HG03575 (cell line): ENCODE measurements around the gene THSD4.

Source experiments
- ATAC-seq: cut with Tn5 transposase; IDR thresholded peaks from one replicate; pipeline ENCODE4 v1.9.1; 2021; ENCODE audit not compliant: unreplicated experiment, insufficient number of reproducible peaks, low FRiP score; ENCODE audit errors: extremely low read depth

The THSD4 gene

DNA sequence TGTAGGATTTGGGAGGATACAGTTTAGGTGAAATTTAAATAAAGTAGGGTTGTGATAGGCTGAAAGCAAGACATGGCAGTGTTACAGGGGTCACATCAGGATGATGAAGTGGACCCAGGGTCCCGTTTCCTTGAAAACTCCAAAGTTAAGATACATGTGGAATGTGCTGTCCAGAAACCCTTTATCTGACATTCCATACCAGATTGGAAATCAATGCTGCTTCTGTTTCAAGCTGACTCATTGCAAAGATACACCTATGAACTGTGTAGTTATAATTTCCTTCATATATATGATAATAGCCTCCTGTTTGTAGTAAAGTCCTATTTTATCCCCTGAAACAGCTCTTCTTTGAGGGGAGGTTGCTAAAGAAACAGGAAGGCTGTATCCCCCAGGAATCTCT is 624.1 kb downstream of the THSD4 start:
- ATAC-seq, result no peak

DNA sequence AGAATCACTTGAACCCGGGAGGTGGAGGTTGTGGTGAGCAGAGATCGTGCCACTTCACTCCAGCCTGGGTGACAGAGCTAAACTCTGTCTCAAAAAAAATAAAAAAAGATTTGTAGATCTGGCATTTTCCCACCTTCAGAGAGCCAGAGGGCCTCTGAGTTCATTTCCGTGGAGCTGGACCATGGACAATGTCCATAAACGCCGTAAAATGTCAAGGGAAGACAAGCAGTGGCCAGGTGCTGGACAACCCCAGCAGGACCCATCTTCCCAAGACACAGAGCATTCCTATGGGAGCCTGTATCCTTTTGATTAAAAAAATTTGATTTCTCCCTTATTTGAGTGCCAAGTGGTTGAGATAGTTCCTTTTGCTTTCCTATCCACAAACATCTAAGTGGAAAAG is 627.7 kb downstream of the THSD4 start:
- ATAC-seq, result no peak

DNA sequence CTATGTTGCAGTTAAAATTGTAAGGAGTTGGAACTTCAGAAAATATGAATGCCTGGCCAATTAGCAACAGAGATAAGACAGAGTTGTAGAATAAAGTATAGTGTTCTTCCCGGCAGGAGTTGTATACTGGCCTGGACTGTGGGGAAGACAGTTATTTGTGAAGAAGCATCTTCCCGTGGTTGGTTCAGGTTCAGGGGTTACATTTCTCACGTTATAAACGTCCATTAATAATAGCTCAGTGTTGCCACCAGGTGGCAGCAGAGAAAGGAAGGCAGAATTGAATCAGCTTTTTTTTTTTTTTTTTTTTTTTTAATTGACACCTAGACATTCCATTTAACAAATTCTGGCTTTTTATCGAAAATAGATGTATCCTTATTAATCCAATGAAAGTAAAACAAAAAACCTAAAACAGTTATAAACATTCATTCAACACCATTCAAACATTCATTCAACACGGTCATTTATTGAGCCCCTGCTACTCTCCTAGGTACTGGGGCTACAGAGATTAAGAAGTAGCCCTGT is 628.7 kb downstream of the THSD4 start:
- no peak for ATAC-seq

DNA sequence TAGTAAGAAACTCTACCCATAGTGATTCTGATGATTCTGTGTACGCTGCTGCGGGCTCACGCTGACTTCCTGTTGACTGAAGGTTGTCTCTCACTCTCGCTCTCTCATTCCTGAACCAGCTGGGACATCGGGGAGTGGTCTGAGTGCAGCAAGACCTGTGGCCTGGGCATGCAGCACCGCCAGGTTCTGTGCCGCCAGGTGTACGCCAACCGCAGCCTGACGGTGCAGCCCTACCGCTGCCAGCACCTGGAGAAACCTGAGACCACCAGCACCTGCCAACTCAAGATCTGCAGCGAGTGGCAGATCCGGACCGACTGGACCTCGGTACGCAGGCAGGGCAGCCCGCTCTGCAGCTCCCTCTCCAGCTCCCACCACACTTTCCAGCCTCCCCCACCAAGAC is 631.4 kb downstream of the THSD4 start:
- ATAC-seq, result no peak

DNA sequence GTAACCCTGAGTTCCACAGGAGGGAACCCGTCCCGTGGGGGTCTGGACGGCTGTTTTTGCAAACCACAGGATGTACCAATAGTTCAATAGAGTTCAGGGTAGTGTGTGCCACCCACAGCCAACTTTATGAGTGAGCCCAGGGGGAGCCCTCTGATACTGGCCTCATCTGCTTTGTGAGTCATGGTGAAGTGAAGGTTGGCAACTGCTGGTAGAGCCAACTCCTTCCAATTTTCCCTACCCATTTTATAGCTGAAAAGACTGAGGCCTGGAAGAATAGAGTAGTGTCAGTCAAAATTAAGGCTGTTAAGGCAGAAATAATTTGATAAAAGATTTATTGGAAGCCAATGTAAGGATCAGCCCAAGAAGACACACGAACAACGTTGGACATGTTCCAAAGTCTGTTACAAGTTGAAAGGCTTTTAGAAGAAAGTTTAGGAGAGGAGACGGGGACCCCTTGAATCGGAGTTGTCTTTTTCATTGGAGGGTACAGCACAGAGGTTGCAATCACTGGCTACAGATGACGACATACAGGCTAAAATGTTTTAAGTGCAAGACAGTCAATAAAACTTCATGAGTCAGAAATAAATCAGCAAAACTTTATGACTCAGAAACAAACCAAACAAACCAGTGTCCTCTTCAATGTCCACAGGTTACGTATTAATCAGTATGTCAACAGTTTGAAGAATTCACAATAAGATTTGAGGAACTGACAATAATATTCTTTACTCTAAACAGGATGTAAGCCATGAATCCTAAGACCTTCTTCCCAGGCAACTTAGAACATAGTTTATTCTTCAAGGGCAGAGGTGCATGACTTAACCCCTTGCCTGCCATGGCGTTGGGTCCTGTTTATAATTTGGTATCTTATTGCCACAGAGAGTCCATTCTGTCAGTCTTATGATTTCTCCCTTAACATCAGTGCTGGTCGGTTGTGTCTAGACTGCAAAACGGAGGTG is 632.1 kb downstream of the THSD4 start:
- no peak for ATAC-seq

DNA sequence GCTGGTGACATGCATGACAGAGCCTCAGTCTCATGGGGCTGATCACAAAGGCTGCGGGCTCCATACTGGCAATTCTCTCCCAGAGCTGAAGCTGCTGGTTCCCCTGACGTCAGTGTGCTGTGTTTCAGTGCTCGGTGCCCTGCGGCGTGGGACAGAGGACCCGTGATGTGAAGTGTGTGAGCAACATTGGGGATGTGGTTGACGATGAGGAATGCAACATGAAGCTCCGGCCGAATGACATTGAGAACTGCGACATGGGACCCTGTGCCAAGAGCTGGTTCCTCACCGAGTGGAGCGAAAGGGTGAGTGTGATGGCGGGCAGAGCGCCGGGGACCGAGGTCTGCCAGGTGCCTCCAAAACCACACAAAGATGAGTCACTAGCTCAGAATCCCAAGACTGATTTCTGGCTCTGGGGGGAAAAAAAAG is 633.0 kb downstream of the THSD4 start:
- ATAC-seq, result no peak

DNA sequence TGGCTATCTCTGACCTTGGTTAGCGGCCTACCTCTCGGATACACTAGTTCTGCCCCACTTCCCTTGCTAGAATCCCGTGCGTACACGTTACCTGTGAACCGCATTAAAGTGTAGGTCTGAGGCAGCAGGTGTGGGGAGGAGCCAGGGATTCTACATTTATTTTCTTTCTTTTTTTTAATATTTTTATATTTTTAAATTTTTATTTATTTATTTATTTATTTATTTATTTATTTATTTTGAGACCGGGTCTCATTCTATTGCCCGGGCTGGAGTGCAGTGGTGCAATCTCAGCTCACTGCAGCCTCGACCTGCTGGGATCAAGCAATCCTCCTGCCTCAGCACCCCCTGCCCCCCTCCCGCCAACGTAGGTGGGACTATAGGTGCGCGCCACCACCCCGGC is 634.2 kb downstream of the THSD4 start:
- ATAC-seq, result no peak

DNA sequence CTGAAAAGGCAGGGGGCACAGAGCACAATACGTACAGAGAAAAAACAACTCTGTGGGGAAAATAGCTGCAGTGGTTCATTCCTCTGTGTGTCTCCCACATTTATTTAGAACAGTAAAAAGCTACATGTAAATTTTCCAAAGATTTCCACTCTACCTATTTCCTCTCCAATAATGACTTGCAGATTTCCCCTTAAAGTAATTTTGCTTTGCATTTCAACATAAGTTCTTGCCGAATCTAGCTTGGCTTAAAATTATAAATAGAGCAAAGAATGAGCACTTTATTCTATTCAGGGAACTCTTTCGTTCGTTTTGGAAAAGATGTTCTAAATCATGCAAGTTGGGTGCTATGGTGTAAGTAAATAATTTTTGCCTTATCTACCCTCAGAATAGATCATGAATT is 636.9 kb downstream of the THSD4 start:
- ATAC-seq, result no peak

DNA sequence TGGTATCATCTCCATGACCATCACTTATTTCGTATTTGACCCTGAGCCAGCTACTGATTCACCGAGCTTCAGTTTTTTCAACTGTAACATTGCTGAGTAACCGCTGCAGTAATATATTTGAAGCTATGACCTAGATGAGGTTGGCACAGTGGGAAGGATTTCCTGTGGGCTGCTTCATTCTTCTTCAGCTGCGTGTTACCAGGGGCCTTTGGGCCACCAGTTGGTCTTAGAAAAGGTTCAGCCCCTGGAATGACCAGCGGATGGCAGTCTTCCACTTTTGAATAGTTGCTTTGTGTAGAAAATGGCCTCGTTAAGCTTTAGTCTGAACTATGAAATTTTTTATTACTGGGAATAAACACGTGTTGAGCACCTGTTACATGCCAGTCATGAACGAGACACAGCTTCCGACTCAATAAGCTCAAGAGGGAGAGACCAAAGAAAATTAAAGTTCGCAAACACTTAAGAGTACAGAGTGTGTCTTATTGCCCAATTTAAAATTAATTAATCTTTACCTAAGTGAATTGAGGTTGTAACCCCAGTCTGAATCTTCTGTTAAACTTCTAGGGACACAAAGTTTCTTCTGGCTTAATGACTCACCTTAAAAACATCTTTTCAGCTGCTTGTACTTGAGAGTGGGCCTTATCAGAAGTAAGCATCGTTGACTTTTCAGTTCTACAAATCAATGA is 637.5 kb downstream of the THSD4 start:
- no peak for ATAC-seq

DNA sequence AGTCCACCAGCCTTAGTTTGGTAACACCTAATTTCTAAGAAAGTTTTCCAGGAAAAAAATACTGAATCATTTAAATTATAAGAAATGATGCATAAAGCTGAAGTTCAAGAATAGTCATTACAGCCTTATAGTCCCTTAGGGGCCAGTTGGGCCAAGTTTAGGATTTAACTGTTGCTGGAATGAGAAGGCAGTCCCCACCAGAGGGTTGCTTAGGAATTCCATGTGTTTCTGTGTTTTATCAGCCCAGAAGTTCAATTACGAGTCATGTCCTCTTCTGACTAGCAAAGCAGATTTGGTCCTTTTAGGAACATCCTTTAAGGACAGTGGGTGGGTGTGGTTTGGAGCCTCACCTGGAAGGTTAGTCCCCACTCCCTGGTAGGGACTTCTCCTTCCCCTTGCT is 638.1 kb downstream of the THSD4 start:
- no peak for ATAC-seq

DNA sequence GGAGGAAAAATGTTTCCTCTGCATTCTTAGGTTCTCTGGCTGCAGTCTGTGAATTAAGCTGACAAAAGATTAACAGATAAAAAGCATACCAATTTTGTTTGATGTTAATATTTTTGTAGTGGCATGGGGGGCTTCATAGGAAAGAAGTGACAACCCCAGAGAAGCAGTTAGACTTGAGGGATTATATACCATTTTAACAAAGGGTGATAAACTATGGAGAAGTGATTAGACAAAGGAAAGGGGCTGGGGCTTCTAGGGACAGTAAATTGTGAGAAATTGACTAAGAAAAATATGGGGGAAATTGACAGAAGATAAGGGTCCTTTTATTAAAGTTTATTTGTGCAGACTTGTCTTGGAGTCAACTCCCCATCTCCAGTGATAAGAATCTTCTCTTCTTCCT is 639.4 kb downstream of the THSD4 start:
- ATAC-seq, result no peak

DNA sequence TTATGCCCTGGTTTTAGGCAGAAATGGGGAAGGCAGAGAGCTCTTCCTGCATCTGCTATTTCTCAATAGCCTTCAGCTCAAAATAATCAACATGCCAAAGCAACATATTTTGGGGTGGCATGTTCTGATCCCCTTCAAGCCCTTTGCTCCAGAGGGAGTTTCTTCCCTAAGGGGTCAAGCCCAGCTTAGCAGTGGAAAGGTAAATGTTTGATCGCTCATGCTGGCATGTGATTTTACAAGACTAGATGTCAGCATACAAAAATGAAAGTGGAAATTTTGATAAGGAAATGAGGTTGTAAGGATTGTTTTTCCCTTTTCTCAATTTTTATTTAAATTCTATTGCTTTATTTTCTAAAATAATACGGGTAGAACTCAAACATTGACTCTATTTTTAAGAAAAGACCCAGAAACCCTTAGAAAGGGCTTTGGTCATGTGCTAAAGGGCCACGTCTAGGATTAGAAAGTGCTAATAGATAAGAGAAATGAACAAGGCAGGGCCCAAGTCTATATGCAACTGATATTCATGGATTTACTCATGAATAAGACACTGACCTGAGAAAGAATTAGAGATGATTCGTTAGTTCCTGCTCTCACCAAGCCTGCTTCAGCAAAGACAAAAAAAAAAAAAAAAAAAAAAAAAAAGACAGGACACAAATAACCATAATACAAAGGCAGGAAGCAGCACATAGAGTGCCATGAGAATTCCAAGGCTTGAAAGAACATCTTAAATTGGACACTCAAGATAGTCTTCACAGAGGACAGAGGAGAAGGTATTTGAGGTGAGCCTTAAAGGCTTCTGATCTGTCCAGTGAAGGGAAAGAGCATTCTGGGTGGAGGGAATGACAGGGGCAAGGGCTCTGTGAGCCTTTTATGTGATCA is 640.1 kb downstream of the THSD4 start:
- ATAC-seq, result no peak

DNA sequence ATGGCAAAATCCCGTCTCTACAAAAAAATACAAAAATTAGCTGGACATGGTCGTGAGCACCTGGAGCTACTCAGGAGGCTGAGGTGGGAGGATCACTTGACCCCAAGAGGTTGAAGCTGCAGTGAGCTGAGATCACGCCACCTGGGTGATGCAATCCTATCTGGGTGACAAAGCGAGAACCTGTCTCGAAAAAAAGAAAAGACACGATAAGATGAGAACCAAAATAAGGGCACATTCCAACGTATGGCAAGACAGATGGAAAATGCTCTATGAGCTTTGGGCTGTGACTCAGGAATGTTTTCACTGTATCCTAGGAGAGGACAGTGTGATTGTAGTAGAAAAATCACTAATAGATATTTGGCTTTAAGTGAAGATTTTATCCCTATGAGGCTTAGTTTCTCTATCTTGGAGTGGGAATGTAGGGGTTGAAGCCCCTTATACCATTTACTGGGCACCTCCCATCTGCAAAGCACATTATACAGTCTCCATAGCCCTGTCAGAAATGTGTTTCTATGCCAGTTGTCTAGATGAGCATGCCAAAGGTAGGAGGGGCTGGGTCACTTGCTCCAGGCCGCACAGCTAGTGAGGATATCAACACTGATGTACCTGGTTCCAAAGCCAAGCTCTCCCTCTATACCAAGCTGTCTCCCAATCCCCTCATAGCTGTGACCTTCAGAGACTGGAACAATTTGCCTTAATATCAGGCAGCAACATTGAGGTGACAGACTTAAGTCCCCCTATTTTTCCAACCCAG is 641.5 kb downstream of the THSD4 start:
- no peak for ATAC-seq

DNA sequence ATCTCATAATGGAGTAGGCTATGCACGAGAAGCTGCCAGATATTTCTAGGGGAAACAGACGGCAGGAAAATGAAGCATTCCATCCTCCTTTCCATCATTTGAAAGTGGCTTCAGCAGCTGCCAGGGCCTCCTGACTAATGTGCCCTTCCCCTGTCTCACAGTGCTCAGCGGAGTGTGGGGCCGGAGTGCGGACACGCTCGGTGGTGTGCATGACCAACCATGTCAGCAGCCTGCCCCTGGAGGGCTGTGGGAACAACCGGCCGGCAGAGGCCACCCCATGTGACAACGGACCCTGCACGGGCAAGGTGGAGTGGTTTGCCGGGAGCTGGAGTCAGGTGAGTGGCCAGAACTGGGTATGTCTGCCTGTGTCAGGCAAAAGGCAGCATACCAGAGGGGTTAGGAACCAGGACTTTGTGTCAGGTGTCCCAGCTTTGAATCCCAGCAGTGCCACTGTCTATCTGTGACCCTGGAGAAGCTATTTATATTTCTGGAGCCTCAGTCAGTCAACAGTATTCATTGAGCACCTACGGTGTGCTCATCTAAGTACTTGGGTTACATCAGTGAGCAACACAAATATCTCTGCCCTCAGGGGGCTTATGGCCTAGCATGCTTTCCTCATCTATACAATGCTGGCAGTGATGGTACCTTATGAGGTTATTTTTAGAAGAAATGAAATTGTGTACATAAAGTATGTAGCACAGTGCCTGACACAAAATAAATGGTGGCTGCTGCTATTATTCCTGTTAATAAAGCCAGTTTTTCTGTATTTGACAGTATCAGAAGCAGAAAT is 642.7 kb downstream of the THSD4 start:
- no peak for ATAC-seq

DNA sequence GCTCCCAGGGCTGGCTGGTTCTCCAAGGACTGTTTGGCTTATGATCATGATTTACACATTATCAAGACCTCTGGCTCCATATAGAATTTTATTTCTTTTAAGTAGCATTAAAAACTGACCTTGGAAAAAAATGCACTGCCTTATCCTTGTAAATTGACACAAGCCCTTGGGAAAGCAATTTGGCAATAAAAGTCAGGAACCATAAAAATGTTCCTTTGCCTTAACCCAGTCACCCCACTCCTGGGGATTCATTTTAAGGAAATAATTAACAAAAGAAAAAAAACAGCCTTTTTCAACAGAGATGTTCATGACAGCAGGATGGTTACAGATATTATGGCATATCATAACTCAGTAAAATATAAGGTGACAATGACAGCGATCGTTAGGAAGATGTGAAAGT is 643.4 kb downstream of the THSD4 start:
- no peak for ATAC-seq

DNA sequence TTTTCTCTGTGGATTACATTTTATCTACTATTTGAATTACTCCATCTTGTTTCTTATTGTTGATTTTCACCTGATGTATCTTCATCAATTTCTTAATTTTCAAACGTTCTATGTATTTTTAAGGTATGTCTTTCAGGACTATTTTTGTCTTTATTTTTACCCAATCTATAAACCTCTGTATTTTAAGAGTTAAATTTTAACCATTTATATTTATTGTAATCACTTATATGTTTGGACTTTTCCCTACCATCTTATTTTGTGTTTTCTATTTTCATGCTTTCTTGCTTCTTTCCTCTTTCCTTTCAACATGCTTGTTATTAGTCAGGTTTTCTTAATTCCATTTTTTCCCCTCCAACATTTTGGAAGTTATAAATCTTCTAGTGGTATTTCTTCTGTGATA is 645.6 kb downstream of the THSD4 start:
- ATAC-seq, result no peak

DNA sequence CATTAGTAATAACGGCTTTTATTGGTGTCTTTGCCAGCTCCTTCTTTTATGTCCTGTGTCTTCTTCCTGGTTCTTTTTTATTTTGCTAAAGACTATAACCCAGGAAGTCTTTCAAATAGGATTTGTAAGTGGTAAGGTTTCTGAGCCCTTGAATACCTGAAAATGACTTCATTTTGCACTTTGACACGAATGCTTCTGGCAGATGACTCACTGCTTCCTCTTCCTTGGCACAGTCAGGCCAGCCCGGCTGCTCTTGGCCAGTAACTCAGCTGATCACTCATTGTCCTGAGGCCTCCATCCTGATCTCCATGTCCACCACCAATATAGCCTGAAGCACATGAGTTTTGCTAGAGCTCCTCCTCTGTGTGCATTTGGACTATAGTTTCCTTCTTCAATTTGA is 646.4 kb downstream of the THSD4 start:
- no peak for ATAC-seq

DNA sequence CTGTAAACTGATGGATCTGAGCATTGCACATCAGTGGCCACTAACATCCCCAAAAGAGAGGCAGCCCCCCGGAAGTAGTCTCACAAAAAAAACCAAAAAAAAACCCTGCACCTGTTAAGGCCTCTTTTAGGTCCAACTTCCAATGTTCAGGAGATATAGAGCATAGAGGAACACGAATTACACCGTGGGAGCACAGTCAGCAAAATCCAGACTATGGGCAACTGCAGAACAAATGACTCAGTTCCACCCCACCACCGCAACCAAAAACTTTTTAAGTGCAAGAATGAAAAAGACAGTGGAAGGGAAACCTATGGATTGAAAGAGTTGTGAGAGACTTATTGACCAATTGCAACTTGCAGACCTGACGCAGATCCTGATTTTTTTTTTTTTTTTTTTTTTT is 652.9 kb downstream of the THSD4 start:
- no peak for ATAC-seq
